ENCODE results near the gene RSBN1. TPM values are rescaled to one million over a fixed set of nuclear protein-coding genes. Genes with fewer than 3 reads are reported as not detected.

RSBN1 gene
- total and polyA plus RNA-seq, 9 of the 15 experiments (the other 6 are each of a cell fraction or from before 2014, with no cell fraction given): 4.5 to 24.3 (median 13.0) TPM

GRCh38 chr1:113721010-113721409 is 91.3 kb downstream of the RSBN1 start:
- no peak overlapping the region for H3K4me2 ChIP-seq (ENCODE audit: insufficient read depth, low read length)
- no peaks in the 10 kb centered on the region for H4K20me1 ChIP-seq (replicated peaks; ENCODE audit: control insufficient read depth, insufficient read depth, low read length)
- 81% methylated on average over 2 of the region's 2 CpGs for WGBS (ENCODE audit: insufficient coverage, low coverage, missing lambda C conversion rate)
- CTCF ChIA-PET (ENCODE audit: low intra/inter-chr PET ratio): no interaction called here
- ATAC-seq (no peak), FAIRE-seq (no peak), DNase-seq (ENCODE audit: extremely low read depth in 1 of 4, low spot score in 3 of 4) (no peak)
- H3K4me1 ChIP-seq (replicated peaks in 1 of 2; ENCODE audit: control insufficient read depth in 2 of 2, insufficient read depth in 2 of 2, low read length in 2 of 2): no peaks in the 10 kb centered on the region
- intact Hi-C loops (cut with micrococcal nuclease) (no loop called here), in situ Hi-C loops (cut with MboI) (no loop called here)
- POLR2A ChIA-PET: interaction anchor here (0.6 kb wide), 1 partner anchor 561 kb away, joined by 3 read pairs; no protein-coding TSS in a partner anchor
- BruUV-seq (replicated peaks): no TSS peak
- peaks cover 16% of the 10 kb centered on the region for H3K9me3 ChIP-seq (replicated peaks; ENCODE audit: control insufficient read depth, insufficient read depth, low read depth, low read length)
- no peak overlapping the region for H3K9ac ChIP-seq (ENCODE audit: insufficient read depth in 1 of 2, low read depth in 2 of 2, low read length in 2 of 2)
- no peaks in the 10 kb centered on the region for H3K9me1 ChIP-seq (ENCODE audit: control insufficient read depth, insufficient read depth, low read length)
- H3K27ac ChIP-seq (ENCODE audit: extremely low read depth, low read depth, low read length): no peak overlapping the region
- no peak overlapping the region for H2AFZ ChIP-seq (ENCODE audit: low read depth, low read length)
- TF ChIP-seq ZNF324 (CRISPR knock-in tag; IDR thresholded peaks at IDR 0.05) (peak; percentile 93), ZNF449 (CRISPR knock-in tag; IDR thresholded peaks at IDR 0.05) (no peak), TFE3 (CRISPR knock-in tag; IDR thresholded peaks at IDR 0.05) (no peak), RBM17 (IDR thresholded peaks at IDR 0.05; ENCODE audit: borderline replicate concordance, low read depth, low read length) (no peak), ZNF551 (CRISPR knock-in tag; IDR thresholded peaks at IDR 0.05) (no peak), DMBX1 (CRISPR knock-in tag; IDR thresholded peaks at IDR 0.05; ENCODE audit: borderline replicate concordance) (no peak)
- TF ChIP-seq, protein P1, sequence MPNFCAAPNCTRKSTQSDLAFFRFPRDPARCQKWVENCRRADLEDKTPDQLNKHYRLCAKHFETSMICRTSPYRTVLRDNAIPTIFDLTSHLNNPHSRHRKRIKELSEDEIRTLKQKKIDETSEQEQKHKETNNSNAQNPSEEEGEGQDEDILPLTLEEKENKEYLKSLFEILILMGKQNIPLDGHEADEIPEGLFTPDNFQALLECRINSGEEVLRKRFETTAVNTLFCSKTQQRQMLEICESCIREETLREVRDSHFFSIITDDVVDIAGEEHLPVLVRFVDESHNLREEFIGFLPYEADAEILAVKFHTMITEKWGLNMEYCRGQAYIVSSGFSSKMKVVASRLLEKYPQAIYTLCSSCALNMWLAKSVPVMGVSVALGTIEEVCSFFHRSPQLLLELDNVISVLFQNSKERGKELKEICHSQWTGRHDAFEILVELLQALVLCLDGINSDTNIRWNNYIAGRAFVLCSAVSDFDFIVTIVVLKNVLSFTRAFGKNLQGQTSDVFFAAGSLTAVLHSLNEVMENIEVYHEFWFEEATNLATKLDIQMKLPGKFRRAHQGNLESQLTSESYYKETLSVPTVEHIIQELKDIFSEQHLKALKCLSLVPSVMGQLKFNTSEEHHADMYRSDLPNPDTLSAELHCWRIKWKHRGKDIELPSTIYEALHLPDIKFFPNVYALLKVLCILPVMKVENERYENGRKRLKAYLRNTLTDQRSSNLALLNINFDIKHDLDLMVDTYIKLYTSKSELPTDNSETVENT (CRISPR knock-in tag; IDR thresholded peaks at IDR 0.05): no peak
- H3K36me3 ChIP-seq (ENCODE audit: control insufficient read depth, insufficient read depth, low read length): peaks cover 40% of the 10 kb centered on the region; the same call in 2 of the 3 replicates
- H3K27me3 ChIP-seq (ENCODE audit: control insufficient read depth in 2 of 2, insufficient read depth in 2 of 2, low read length in 2 of 2): no peaks in the 10 kb centered on the region
- H3K79me2 ChIP-seq (ENCODE audit: control insufficient read depth, insufficient read depth, low read length): no peaks in the 10 kb centered on the region
- no peak overlapping the region for H3K4me3 ChIP-seq
